Fibroblast of lung (primary cell): ENCODE results near the gene PPP2R5C. TPM values are rescaled to one million over a fixed set of nuclear protein-coding genes. Genes with fewer than 3 reads are reported as not detected.
A peak's percentile ranks its signal among the peaks of the same experiment; 100 is the strongest.

Source experiments
- DNase-seq, 2 donors: peaks; one replicate each; pipeline versions ENCODE4 v3.0.0 to v3.0.0-alpha.2; 2010; ENCODE audit warnings: low read depth in 2 of 2
- H2AFZ ChIP-seq: 2 replicates; pipeline ENCODE4 v1.5.1; 2012; ENCODE audit warnings: low read length, control low read depth, inconsistent platforms
- H3K27ac ChIP-seq: 2 replicates; pipeline ENCODE4 v1.5.1; 2011; ENCODE audit warnings: low read length, control low read depth; ENCODE audit not compliant: insufficient read depth
- H3K27me3 ChIP-seq: 2 replicates; pipeline ENCODE4 v1.5.1; 2011; ENCODE audit warnings: mild to moderate bottlenecking, low read length; ENCODE audit not compliant: control insufficient read depth, insufficient read depth
- H3K36me3 ChIP-seq: 2 replicates; pipeline ENCODE4 v1.5.1; 2011; ENCODE audit warnings: low read length; ENCODE audit not compliant: control insufficient read depth, insufficient read depth
- H3K4me1 ChIP-seq: 2 replicates; pipeline ENCODE4 v1.5.1; 2011; ENCODE audit warnings: low read length; ENCODE audit not compliant: control insufficient read depth, insufficient read depth; ENCODE audit errors: extremely low read depth
- H3K4me2 ChIP-seq: 2 replicates; pipeline ENCODE4 v1.5.1; 2011; ENCODE audit warnings: low read length, control low read depth; ENCODE audit not compliant: insufficient read depth; ENCODE audit errors: extremely low read depth
- H3K4me3 ChIP-seq, 4 experiments: fragments of 200-600 bp in 1 of 4; sonication (generic) in 1 of 4; replicated peaks in 1 of 4; 2 replicates each; pipeline ENCODE4 v1.5.1; 2011 to 2016; ENCODE audit warnings: low read length in 4 of 4, low read depth in 3 of 4, mild to moderate bottlenecking in 3 of 4, control low read depth in 2 of 4, inconsistent platforms in 1 of 4, mixed read lengths in 1 of 4; ENCODE audit not compliant: insufficient read depth in 1 of 4; ENCODE audit errors: control extremely low read depth in 1 of 4
- H3K79me2 ChIP-seq: 2 replicates; pipeline ENCODE4 v1.5.1; 2012; ENCODE audit warnings: mild to moderate bottlenecking, low read length, inconsistent platforms; ENCODE audit not compliant: control insufficient read depth, insufficient read depth
- H3K9ac ChIP-seq: 2 replicates; pipeline ENCODE4 v1.5.1; 2011; ENCODE audit warnings: mild to moderate bottlenecking, low read length, control low read depth; ENCODE audit not compliant: insufficient read depth
- H3K9me3 ChIP-seq: 2 replicates; pipeline ENCODE4 v1.5.1; 2012; ENCODE audit warnings: low read depth, low read length; ENCODE audit not compliant: control insufficient read depth, insufficient read depth
- H4K20me1 ChIP-seq: 2 replicates; pipeline ENCODE4 v1.5.1; 2011; ENCODE audit warnings: low read length; ENCODE audit not compliant: control insufficient read depth, insufficient read depth; ENCODE audit errors: extremely low read depth
- EZH2 ChIP-seq: IDR thresholded peaks from 2 replicates; pipeline ENCODE4 v1.5.1; 2012; ENCODE audit warnings: low read length, control low read depth, mild to moderate bottlenecking; ENCODE audit errors: missing control alignments
- polyA plus RNA-seq, 2 donors: library from polyadenylated mRNA; depleted of rRNA in 1 of 2; stranded (reverse) in 1 of 2; unstranded in 1 of 2; fragments of >200 nt; gene quantifications; 2 replicates each; pipeline ENCODE4 v1.2.1, GENCODE V29; 2011 to 2012; ENCODE audit warnings: missing spikeins in 1 of 2
- total RNA-seq: library from RNA; depleted of rRNA; stranded (reverse); fragments of >200 nt; gene quantifications from 2 replicates; pipeline ENCODE4 v1.2.1, GENCODE V29; 2014
- TF ChIP-seq, protein P1 (sequence below), 2 donors: IDR thresholded peaks in 1 of 2; conservative IDR thresholded peaks in 1 of 2; 1 replicate in 1 of 2; 2 replicates in 1 of 2; pipeline ENCODE4 v1.5.1; 2011 to 2012; ENCODE audit warnings: low read length in 2 of 2, control low read depth in 1 of 2, inconsistent platforms in 1 of 2, low read depth in 1 of 2, mild to moderate bottlenecking in 1 of 2

The PPP2R5C gene
- total and polyA plus RNA-seq, 2 donors (not counting 1 experiment from before 2014, with no cell fraction given), result 86.0 to 116 TPM

DNA sequence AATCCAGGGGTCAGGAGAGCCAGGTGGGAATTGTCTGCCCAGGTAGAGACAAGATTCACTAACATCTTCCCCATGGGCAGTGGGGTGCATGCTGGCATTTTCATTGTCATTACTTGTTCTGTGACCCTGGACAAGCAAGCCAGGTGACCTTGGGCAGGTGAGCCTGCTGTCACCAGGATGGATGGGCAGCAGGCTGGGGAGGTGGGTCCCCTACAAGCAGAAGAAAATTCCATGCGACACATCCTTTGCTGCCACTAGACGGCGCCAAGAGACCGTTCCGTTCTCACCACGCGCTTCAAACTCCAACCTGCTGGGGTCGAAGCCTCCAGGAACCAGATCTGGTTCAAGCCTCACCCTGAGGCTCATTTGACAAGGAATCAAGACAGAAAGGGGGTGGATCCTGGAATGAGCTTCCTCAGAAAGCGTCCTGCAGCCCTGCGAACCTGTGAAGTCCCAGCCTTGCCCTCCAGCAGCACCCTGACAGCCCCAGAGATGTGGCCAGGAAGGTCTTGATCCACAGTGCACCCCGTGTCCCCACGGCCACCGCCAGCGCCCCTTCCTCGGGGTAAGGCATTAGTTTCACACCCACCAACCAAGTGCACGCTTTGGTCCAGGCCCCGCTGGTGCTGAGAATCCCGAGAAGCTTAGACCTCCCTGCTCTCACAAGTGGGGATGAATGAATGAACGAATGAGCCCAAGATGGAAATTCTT lies 199.7 kb downstream of the PPP2R5C start:
- Histone ChIP-seq H3K36me3 (no peaks in the 10 kb centered on the region), H2AFZ (peak overlapping the region; percentile 9), H3K4me3 (no peak overlapping the region), H3K9ac (no peak overlapping the region), H4K20me1 (no peaks in the 10 kb centered on the region), H3K27me3 (no peaks in the 10 kb centered on the region), H3K9me3 (no peaks in the 10 kb centered on the region), H3K4me1 (peaks cover 21% of the 10 kb centered on the region), H3K79me2 (peaks cover 20% of the 10 kb centered on the region), H3K27ac (no peak overlapping the region), H3K4me2 (no peak overlapping the region)
- peak; percentile 68 to 80 for DNase-seq
- TF ChIP-seq EZH2, result no peak
- TF ChIP-seq, protein P1, sequence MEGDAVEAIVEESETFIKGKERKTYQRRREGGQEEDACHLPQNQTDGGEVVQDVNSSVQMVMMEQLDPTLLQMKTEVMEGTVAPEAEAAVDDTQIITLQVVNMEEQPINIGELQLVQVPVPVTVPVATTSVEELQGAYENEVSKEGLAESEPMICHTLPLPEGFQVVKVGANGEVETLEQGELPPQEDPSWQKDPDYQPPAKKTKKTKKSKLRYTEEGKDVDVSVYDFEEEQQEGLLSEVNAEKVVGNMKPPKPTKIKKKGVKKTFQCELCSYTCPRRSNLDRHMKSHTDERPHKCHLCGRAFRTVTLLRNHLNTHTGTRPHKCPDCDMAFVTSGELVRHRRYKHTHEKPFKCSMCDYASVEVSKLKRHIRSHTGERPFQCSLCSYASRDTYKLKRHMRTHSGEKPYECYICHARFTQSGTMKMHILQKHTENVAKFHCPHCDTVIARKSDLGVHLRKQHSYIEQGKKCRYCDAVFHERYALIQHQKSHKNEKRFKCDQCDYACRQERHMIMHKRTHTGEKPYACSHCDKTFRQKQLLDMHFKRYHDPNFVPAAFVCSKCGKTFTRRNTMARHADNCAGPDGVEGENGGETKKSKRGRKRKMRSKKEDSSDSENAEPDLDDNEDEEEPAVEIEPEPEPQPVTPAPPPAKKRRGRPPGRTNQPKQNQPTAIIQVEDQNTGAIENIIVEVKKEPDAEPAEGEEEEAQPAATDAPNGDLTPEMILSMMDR (conservative IDR thresholded peaks at IDR 0.05 in 1 of 2, IDR thresholded peaks at IDR 0.05 in 1 of 2; ENCODE audit: low read depth in 1 of 2, low read length in 2 of 2), result peak; percentile 82 to 98

DNA sequence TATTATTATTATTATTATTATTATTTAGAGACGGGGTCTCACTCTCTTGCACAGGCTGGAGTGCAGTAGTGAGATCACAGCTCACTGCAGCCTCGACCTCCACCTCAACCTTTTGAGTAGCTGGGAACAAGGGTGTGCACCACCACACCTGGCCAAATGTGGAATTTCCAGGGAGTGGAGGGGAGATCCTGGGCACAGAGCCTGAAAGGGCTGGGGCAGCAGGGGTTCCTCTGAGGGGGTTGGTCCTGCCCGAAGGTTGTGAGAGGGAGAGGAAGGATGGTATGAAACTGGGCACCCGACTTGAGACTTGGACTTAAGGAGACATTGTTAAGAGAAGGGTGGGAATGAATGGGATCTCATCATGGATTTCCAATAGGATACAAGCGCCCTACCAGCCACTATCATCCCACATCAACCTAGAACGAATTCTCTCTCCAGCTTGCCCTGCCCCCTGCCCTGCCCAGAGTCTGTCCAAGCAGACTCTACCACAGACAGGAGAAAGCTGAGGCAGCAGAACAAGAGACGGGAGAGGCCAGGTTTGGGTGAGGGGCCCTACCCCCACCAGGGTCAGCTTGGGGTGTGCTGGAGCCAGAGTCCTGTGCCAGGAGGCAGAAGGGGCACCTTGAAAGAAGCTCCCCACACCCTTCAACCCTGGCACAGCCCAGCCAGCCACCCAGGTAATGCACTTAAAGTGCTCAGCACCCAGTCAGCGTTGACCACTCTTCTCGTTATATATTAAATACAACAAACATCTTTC lies 200.4 kb downstream of the PPP2R5C start:
- H2AFZ ChIP-seq, result no peak overlapping the region
- peaks cover 21% of the 10 kb centered on the region for H3K4me1 ChIP-seq
- peaks cover 28% of the 10 kb centered on the region for H3K79me2 ChIP-seq
- H3K27ac ChIP-seq, result peak overlapping the region; percentile 41
- no peaks in the 10 kb centered on the region for H3K27me3 ChIP-seq
- H3K9ac ChIP-seq, result no peak overlapping the region
- DNase-seq, result no peak
- H3K36me3 ChIP-seq, result no peaks in the 10 kb centered on the region
- peak overlapping the region; percentile 67 for H3K4me2 ChIP-seq
- no peaks in the 10 kb centered on the region for H3K9me3 ChIP-seq
- TF ChIP-seq EZH2, result no peak
- TF ChIP-seq, protein P1 (conservative IDR thresholded peaks at IDR 0.05 in 1 of 2, IDR thresholded peaks at IDR 0.05 in 1 of 2; ENCODE audit: low read depth in 1 of 2, low read length in 2 of 2), result no peak
- no peaks in the 10 kb centered on the region for H4K20me1 ChIP-seq
- no peak overlapping the region for H3K4me3 ChIP-seq

DNA sequence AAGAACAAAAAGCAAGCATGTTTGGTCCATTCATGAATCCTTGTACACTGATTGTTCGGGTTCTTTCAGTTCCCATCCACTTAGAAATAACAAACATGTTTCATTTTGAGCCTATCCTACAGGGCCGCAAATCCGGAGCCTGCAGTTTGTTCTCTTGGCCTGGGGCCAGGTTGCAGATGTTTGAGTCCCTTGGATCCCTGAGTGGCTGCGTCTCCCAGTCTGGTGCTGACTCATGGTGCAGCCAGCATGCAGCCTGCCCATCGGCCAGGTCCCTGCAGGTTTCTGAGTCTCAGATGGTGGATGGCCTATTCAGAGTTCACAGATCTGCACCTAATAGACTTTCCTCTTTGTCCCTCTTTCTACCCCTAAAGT lies 201.0 kb downstream of the PPP2R5C start:
- Histone ChIP-seq H3K27ac (peak overlapping the region; percentile 41), H3K4me1 (peaks cover 21% of the 10 kb centered on the region), H2AFZ (no peak overlapping the region), H3K36me3 (no peaks in the 10 kb centered on the region), H4K20me1 (no peaks in the 10 kb centered on the region), H3K4me2 (peak overlapping the region; percentile 67), H3K9me3 (no peaks in the 10 kb centered on the region), H3K27me3 (no peaks in the 10 kb centered on the region), H3K79me2 (peaks cover 34% of the 10 kb centered on the region), H3K4me3 (no peak overlapping the region), H3K9ac (no peak overlapping the region)
- TF ChIP-seq, protein P1 (conservative IDR thresholded peaks at IDR 0.05 in 1 of 2, IDR thresholded peaks at IDR 0.05 in 1 of 2; ENCODE audit: low read depth in 1 of 2, low read length in 2 of 2), result no peak
- TF ChIP-seq EZH2, result no peak
- peak; percentile 86 to 92 for DNase-seq
